ENCODE data around the gene TMOD4.

Gene TMOD4

GRCh38 chr1:151144474-151145303, 31.1 kb downstream of the TMOD4 start:
- in situ Hi-C loops (cut with HindIII; ENCODE audit: low sequenced_read_pairs) = no loop called here

GRCh38 chr1:151143986-151144385, 31.8 kb downstream of the TMOD4 start:
- in situ Hi-C loops (cut with HindIII; ENCODE audit: low sequenced_read_pairs) = no loop called here

GRCh38 chr1:151143057-151143435, 32.7 kb downstream of the TMOD4 start:
- in situ Hi-C loops (cut with HindIII; ENCODE audit: low sequenced_read_pairs) = no loop called here

GRCh38 chr1:151142411-151143056, 33.2 kb downstream of the TMOD4 start:
- in situ Hi-C loops (cut with HindIII; ENCODE audit: low sequenced_read_pairs) = no loop called here

- in situ Hi-C loops (cut with HindIII; ENCODE audit: low sequenced_read_pairs) = no loop called here
Measured at GRCh38 chr1:151137789-151138188, 38.0 kb downstream of the TMOD4 start.

- in situ Hi-C loops (cut with HindIII; ENCODE audit: low sequenced_read_pairs) = no loop called here
Measured at GRCh38 chr1:151135433-151136385, 40.1 kb downstream of the TMOD4 start.

- in situ Hi-C loops (cut with HindIII; ENCODE audit: low sequenced_read_pairs) = no loop called here
Measured at GRCh38 chr1:151134991-151135390, 40.8 kb downstream of the TMOD4 start.

GRCh38 chr1:151134396-151134795, 41.4 kb downstream of the TMOD4 start:
- in situ Hi-C loops (cut with HindIII; ENCODE audit: low sequenced_read_pairs) = no loop called here

GRCh38 chr1:151133018-151133806, 42.6 kb downstream of the TMOD4 start:
- in situ Hi-C loops (cut with HindIII; ENCODE audit: low sequenced_read_pairs) = no loop called here

GRCh38 chr1:151132335-151133017, 43.3 kb downstream of the TMOD4 start:
- in situ Hi-C loops (cut with HindIII; ENCODE audit: low sequenced_read_pairs) = no loop called here

GRCh38 chr1:151131701-151132334, 44.0 kb downstream of the TMOD4 start:
- in situ Hi-C loops (cut with HindIII; ENCODE audit: low sequenced_read_pairs) = no loop called here

GRCh38 chr1:151130987-151131586, 44.7 kb downstream of the TMOD4 start:
- in situ Hi-C loops (cut with HindIII; ENCODE audit: low sequenced_read_pairs) = no loop called here

GRCh38 chr1:151128800-151129199, 47.0 kb downstream of the TMOD4 start:
- in situ Hi-C loops (cut with HindIII; ENCODE audit: low sequenced_read_pairs) = no loop called here

- in situ Hi-C loops (cut with HindIII; ENCODE audit: low sequenced_read_pairs) = loop anchor here (5.0 kb wide), 1 partner anchor 32 kb away; the partner anchor contains the start of gene TNFAIP8L2
Measured at GRCh38 chr1:151124763-151125403, 50.9 kb downstream of the TMOD4 start.
